Choroid plexus epithelial cell (primary cell): ENCODE results near the gene MYO1B.

Source experiments
- DNase-seq: peaks from one replicate; pipeline ENCODE4 v3.0.0-alpha.2; 2010; ENCODE audit warnings: low read depth
- H3K4me3 ChIP-seq: 2 replicates; pipeline ENCODE4 v1.5.1; 2011; ENCODE audit warnings: low read depth, mild to moderate bottlenecking, control low read depth, low read length, moderate library complexity
- CTCF ChIP-seq: conservative IDR thresholded peaks from 2 replicates; pipeline ENCODE4 v1.5.1; 2011; ENCODE audit warnings: low read depth, mild to moderate bottlenecking, control low read depth, inconsistent platforms, low read length, moderate library complexity

The MYO1B gene

GRCh38 chr2:191225126-191225525 lies 20.1 kb upstream of the MYO1B start:
- DNase-seq = no peak
- no peak overlapping the region for H3K4me3 ChIP-seq
- no peak for TF ChIP-seq CTCF

GRCh38 chr2:191225690-191226089 lies 19.5 kb upstream of the MYO1B start:
- DNase-seq = peak; percentile 51
- no peak for TF ChIP-seq CTCF
- no peak overlapping the region for H3K4me3 ChIP-seq

- peak; percentile 63 for DNase-seq
- H3K4me3 ChIP-seq = no peak overlapping the region
- no peak for TF ChIP-seq CTCF
These were observed 19.0 kb upstream of the MYO1B start for GRCh38 chr2:191226196-191226595.

- DNase-seq = no peak
These were observed 16.9 kb upstream of the MYO1B start for GRCh38 chr2:191228333-191228732.

GRCh38 chr2:191228861-191229260 lies 16.3 kb upstream of the MYO1B start:
- no peak for TF ChIP-seq CTCF
- no peak for DNase-seq
- H3K4me3 ChIP-seq = no peak overlapping the region

More at GRCh38 chr2:191228333-191228732, 16.9 kb upstream of the MYO1B start:
- no peak for TF ChIP-seq CTCF
- no peak overlapping the region for H3K4me3 ChIP-seq

- peak; percentile 92 for DNase-seq
- no peak overlapping the region for H3K4me3 ChIP-seq
- no peak for TF ChIP-seq CTCF
These were observed 15.0 kb upstream of the MYO1B start for GRCh38 chr2:191230174-191230573.

- no peak overlapping the region for H3K4me3 ChIP-seq
- peak; percentile 67 for TF ChIP-seq CTCF
- DNase-seq = peak; percentile 74
These were observed 13.2 kb upstream of the MYO1B start for GRCh38 chr2:191231995-191232394.
